SH-SY5Y (cell line): ENCODE data around the gene MROH8.

Experiments used
- GATA2 ChIP-seq: IDR thresholded peaks from 2 replicates; pipeline ENCODE4 v1.6.1; 2011; ENCODE audit warnings: mild to moderate bottlenecking, low read depth, low read length
- GATA3 ChIP-seq: IDR thresholded peaks from 2 replicates; pipeline ENCODE4 v1.6.1; 2011; ENCODE audit warnings: low read depth, mild to moderate bottlenecking, low read length, moderate library complexity

DNA sequence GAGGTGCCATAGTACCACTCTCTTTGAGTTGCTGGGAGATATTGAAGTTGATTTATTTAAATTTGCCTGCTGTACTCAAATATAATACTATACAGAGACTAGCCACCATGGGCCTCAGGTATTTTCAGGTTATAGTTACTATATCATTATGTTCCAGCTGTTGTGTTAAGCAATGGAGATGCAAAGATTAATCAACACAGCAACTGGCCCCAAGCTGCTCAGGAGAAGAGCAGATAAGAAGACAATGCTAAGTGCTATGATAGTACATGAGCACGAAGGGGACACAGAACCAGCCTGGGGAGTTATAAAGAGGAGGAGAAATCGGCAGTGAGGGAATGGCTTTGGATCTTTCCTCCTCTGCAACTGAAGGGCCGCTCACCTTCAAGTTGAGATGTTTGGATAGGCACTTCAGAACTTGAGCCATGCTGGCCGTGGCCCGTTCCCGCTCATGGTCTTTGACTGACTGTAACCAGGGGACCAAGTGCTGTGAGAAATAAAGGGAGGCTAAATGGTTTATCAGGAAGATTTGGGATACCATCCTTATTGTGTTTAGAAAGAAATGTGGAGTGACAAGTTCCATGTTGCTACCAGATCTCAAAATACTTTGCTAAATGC is 24.6 kb downstream of the MROH8 start:
- TF ChIP-seq GATA2 (no peak), GATA3 (no peak)
